Cortex of kidney (tissue), 1 donor: ENCODE data around the gene PRDM1.

Experiments
- DNase-seq: peaks from one replicate; lab custom pipeline; 2025; lab: John Stamatoyannopoulos, UW

The PRDM1 gene

DNA sequence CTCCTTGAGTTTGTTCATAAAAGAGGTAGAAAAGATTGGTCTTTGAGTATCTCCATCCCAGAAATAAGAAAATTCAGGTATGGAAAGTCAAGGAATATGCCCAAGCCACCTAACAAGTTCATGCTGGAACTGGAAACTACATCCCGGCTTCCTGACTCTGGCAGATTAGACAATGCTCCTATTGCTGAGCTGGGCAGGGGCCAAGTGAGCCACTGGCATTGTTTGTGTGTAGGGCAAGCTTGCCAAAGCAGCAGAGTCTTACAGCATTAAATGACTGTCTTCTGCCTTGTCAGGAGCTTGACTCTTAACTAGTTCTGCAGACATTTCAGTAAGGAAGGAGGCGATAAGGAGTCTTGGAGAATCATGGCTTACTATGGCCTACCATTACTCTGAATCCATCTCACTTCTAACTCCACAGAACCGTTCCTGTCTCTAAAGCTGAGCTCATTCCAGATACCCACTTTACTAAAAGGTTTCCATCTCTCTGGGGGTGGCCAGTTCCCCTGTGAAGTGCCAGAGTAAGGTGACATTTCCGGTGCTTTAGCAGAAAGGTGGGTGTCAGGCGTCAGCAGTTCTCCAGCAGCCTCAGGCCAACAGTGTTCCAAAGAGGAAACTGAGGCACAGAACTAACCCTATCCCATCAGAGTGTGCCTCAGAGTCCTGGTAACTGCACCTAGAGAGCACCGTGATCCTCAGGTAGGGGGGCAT is 30.1 kb downstream of the PRDM1 start:
- no peak for DNase-seq

DNA sequence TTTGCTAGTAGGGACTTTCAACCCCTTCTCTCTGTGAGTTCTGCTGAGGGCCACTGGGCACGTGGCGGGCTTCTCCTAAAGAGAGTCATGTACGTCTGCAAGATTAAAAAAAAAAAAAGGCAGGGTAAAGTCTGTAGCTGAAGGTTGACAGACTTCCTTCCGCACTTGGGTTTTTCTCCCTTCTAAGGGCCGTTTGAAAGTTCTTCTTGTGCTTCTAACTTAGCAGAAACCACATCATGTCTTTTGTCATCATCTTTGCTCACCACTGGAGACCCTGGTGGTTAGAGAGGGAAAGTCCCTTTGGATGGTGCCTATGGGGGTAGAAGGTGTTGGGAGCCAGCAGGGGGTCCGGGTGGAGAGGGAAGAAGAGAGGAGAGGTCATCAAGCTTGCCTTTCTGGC is 31.4 kb downstream of the PRDM1 start:
- no peak for DNase-seq

DNA sequence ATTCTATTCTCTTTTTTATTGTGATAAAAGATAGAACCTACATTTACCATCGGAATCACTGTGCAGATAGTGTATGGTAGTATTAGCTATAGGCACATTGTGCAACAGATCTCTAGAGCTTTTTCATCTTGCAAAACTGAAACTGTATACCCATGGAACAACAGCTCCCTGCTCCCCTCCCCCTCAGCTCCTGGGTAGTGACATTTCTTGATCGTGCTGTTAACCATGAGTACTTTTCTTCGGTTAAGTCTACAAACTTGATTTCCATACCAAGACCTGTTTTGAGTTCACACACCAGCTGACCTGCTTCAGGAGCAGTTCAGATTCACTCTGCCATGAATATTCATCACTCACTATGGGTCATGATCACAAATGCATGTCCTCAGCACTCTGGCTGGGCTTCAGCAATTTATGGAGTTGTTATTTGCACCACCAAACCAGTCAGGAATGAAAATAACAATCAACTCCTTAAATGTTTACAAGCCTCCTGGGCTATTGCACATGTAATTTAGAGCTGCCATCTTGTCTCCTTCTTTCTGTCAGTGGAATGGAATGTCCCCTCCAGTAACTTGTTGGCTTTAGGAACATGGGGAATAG is 32.8 kb downstream of the PRDM1 start:
- DNase-seq = no peak

GRCh38 chr6:106119546-106119945 is 33.4 kb downstream of the PRDM1 start:
- DNase-seq = no peak

DNA sequence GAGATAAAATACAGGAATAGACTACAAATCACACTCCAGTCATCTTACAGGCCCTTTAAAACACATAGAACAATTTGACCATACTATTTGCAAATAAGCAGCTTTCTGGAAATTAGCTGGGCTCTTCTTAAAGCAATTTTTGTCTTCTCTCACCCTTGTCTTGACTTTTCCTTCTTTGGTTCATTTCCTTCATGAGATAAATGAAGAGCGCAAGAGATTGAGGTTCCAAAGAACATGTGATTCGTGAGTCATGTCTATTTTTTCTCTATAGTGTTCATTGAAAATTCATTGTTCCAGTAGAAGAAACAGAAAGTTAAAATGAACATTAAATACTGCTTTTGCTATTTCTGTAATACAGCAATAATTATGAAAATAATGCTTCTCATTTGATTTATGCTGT is 33.9 kb downstream of the PRDM1 start:
- no peak for DNase-seq

GRCh38 chr6:106120406-106120805 is 34.3 kb downstream of the PRDM1 start:
- no peak for DNase-seq

GRCh38 chr6:106122306-106122918 is 36.3 kb downstream of the PRDM1 start:
- DNase-seq = no peak

GRCh38 chr6:106122938-106123656 is 37.0 kb downstream of the PRDM1 start:
- no peak for DNase-seq

GRCh38 chr6:106124015-106124414 is 37.9 kb downstream of the PRDM1 start:
- DNase-seq = no peak

GRCh38 chr6:106124437-106125430 is 38.6 kb downstream of the PRDM1 start:
- DNase-seq = no peak

DNA sequence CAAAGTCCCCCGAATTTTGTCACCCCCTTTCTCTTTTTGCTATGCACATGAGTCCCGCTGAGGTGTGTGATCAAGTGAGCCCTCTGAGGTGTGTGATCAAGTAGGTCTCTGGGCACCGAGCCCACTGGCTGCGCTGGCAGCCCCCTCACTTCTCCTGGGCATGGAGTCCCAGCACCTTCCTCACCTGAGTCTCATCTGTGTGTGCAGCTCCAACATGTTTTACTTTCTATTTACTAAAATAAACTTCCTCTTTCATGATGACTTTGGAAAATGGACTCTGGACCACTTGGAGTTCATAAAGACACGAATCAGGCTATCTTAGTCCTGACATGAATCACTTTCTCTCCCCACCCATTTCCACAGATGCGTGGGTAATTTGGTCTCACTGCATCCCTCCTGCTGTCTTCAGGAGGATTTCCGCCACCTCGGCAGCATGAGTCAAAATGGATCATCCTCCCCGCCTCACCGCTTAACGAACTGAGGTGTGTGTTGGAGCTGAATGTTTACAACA is 39.8 kb downstream of the PRDM1 start:
- no peak for DNase-seq

GRCh38 chr6:106126482-106126881 is 40.3 kb downstream of the PRDM1 start:
- no peak for DNase-seq

GRCh38 chr6:106128981-106129781 is 43.0 kb downstream of the PRDM1 start:
- DNase-seq = no peak

GRCh38 chr6:106132153-106132698 is 46.1 kb downstream of the PRDM1 start:
- no peak for DNase-seq

GRCh38 chr6:106133040-106133439 is 46.9 kb downstream of the PRDM1 start:
- DNase-seq = no peak

DNA sequence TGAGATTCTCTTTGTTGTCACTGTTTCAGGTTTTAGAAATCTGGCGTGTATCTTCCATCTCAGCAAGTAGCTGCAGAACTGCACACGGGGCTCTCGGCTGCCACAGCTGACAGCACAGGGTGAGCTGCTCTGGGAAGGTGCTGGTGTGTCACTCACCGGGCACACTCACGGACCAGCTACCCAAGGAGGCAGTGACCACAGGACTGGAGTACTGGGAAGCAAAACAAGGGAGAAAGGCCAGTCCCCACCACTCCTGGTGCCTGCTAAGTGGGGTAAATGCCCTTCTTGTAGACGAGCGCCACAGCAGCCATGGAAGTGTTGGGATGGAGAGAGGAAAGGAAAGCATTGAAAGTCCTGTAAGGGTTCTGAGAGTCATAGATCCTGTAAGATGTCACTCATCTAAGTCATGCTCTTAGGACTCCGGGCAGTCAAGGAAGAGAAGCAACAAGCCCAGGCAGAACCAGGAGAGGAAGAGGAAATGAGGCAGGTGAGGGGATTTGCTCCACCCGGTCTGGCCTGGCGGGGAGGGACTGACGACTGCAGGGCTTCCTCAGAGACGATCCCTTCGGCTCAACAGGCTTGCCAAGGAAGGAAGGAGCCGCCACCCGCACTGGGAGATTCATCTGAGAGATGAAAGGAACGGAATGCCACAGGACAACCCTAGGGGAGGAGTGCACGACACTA is 48.1 kb downstream of the PRDM1 start:
- no peak for DNase-seq

DNA sequence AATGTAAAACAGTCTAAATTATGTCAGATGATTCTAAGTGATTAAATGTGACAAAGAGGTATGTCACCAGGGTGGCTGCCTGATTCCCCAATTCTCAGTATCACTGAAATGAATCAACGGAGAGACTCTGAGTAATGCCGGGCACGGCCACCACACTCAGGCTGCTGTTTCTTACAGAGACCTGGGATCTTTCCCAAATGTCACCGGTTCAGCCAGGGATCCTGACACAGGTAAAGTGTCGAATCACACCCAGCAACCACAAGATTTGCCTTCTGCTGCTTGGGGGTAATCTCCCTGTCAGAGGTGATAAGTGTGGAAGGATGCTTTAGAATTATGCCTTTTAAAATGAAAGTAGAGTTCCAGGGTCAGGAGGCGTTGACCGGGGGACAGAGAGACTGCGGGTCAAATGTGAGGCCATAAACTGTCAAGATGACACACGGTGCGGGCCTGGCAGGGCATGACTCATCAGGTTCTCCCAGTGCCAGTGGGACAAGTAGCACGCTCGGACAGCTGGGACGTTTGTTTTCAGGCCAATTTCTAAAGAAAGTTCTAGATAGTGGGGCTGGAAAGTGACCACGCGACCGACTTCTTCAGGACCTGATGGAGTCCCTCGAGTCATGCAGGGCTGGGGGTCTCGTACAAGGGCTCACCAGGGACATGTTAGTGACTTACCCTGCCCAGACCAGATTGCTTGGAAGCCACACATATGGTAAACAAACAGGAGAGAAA is 48.9 kb downstream of the PRDM1 start:
- no peak for DNase-seq

DNA sequence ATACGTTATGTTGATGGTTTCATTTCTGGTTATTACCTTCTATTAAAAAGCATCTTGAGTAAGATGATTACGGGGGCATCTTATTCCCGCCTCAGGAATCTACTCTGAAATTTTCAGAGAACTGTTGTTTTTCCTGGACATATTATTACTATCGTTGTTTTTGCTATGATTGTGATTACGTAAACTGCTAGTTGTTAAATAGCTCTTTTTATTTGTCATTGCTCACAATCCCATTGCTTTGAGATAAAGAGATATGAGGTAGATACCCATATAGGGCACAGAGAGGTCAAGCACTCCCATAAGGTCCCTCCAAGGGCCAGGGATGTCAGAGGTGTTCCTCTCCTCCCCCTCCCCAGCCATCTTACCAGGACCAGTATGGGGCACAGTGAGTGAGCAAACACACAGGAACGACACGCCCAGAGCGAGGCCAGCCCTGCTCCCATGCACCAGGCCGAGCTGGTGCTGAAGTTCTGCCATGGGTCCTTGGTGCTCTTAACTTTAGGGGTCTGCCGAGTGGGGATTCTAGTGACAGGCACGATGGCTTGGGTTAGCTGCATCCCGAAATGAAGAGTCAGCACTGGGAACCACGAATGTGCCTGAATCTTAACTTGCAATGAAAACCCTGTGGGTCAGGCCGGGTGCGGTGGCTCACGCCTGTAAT is 49.9 kb downstream of the PRDM1 start:
- no peak for DNase-seq
